GM18868 (cell line): Measurements from ENCODE around the gene SERPINB13.

Experiments used
- ATAC-seq: cut with Tn5 transposase; IDR thresholded peaks from one replicate; pipeline ENCODE4 v1.9.1; 2021; ENCODE audit warnings: mild to moderate bottlenecking, moderate library complexity; ENCODE audit not compliant: unreplicated experiment

SERPINB13 gene, protein sequence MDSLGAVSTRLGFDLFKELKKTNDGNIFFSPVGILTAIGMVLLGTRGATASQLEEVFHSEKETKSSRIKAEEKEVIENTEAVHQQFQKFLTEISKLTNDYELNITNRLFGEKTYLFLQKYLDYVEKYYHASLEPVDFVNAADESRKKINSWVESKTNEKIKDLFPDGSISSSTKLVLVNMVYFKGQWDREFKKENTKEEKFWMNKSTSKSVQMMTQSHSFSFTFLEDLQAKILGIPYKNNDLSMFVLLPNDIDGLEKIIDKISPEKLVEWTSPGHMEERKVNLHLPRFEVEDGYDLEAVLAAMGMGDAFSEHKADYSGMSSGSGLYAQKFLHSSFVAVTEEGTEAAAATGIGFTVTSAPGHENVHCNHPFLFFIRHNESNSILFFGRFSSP

DNA sequence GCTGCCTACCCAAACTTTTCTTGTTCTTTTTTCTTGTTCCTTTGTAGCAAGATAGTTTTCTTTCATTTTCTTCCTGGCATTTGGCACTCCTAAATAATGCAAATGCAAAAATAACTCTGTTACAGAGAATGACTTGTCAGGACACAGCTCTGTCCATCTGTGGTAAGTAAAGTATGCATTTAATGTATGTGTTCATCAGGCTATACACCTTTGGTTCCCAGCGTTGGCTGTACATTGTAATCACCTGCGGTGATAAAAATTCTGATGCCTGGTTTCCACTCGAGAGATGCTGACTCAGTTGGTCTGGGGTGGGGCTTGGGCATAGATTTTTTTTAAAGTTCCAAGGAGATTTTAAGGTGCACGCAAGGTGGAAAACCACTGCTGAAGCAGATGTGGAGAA, at the start of gene SERPINB13:
Gene SERPINB13 (plus strand): TSS at position 378 of the 400 bp plus-strand sequence. CDS start 1,325 bp downstream, outside the sequence.
- ATAC-seq = no peak

- no peak for ATAC-seq
These were observed 47.1 kb upstream of the SERPINB13 start for GRCh38 chr18:63539904-63540510.

GRCh38 chr18:63542069-63542468, 45.1 kb upstream of the SERPINB13 start, which contains the start of gene SERPINB12:
TSS of gene SERPINB12 (plus strand) at chr18:63542369. CDS start at chr18:63556160, 13,791 bp downstream.
- no peak for ATAC-seq

- ATAC-seq = no peak
These were observed 43.1 kb upstream of the SERPINB13 start for GRCh38 chr18:63544017-63544416.

DNA sequence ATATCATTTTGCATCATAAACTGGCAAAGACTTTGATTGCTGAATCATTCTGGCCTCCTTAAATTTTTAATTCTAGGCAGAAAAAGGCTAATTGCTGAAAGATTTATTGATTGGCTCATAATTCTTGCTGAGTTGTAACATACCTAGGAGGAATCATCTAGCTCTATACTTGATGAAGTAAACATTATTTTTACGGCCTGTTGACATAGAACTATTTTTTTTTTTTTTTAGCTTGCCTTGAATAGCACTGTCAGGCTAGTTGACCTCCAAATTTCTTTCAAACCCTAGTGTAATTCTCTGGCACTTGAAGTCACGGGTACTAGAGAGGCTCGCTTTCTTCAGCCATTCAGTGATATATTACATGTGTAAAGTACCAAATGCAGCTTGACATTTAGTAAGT, 42.1 kb upstream of the SERPINB13 start:
- ATAC-seq = no peak

GRCh38 chr18:63550068-63550467, 37.1 kb upstream of the SERPINB13 start:
- no peak for ATAC-seq

DNA sequence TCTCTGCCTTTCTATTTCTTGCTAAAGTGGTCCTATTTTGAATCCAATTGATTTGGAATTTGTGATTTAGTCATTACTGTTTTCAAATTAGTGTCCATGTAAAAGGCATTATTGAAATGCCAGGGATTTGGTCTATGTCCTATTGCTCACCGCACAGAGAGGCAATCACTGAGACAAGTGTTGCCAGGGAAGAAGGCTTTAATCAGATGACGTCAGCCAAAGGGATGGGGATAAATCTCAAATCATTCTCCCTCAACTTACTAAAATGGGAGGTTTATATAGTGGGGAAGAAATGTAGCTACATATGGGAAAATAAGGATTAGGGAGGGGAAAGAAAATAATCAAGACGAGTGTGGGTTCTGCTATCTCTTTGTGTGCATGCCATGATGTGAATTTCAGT, 35.4 kb upstream of the SERPINB13 start:
- no peak for ATAC-seq

GRCh38 chr18:63552581-63552980, 34.6 kb upstream of the SERPINB13 start:
- ATAC-seq = no peak

- ATAC-seq = no peak
These were observed 34.1 kb upstream of the SERPINB13 start for GRCh38 chr18:63553081-63553480.

- ATAC-seq = no peak
These were observed 27.3 kb upstream of the SERPINB13 start for GRCh38 chr18:63559567-63560491.

DNA sequence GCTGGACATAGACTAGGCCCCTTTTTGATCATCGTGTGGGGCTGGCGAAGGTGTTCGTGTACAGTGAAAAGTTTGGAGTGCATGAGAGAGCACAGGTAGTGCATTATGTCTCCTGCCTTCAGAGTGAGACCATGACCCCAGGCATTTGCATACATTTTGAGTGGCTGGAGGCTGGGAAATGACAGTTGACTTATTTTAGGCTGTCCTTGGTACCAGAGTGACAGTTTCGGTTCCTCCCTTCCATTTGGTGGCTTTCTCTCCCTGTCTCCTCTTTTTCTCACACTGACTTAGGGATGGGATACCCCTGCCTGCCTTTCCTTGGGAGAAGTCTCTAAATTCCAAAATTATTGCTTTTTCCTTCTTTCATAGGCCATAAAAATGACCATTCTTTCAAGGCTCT, 24.9 kb upstream of the SERPINB13 start:
- peak; percentile 79 for ATAC-seq

GRCh38 chr18:63564021-63564420, 23.1 kb upstream of the SERPINB13 start:
- no peak for ATAC-seq

DNA sequence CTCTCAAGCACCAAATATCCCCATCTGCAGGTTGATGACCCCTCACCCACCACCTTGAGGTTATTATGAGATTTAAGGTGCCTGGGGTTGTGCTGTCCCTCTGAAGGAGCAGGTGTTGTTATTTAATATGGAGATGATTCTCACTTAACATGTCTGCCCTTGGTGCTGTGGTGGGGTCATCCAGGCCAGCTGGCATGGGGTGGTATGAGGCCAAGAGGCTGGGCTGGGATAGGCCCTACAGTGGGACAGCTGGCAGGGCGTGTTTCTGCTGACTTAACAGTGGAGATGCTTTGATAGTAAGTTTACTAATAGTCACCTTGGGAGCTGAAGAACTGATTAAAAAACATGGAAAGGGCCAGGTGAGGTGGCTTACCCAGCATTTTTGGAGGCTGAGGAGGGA, 22.6 kb upstream of the SERPINB13 start:
- ATAC-seq = no peak

DNA sequence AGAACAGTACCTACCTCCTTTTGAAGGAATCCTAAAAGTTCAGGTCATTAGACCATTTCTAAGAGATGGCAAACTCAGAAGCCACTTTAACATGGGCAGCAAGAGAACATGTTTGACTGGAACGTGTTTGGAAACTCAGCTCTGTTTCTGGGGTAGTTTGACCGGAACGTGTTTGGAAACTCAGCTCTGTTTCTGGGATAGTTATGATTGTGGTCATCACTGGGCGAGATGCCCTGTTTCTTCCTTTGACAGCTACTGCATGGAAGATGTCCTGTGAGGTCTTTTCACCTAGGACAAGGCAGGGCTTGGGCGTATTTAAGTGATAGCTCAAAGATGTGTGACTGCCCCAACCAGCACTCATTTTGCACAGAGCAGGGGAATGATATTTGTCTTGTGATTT, 19.9 kb upstream of the SERPINB13 start:
- no peak for ATAC-seq

DNA sequence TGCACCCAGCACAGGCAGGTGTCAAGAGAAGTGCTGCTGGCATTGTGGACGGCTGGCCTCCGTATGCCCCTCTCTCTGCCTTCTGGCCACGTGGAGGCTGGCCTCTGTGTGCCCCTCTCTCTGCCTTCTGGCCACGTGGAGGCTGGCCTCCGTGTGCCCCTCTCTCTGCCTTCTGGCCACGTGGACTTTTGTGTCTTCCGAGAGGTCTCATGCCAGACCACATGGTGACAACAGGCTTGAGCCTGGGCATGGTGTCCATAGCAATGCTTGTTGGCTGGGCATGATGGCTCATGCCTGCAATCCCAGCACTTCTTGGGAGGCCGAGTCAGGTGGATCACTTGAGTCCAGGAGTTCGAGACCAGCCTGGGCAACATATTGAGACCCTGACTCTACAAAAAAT, 19.3 kb upstream of the SERPINB13 start:
- ATAC-seq = no peak

DNA sequence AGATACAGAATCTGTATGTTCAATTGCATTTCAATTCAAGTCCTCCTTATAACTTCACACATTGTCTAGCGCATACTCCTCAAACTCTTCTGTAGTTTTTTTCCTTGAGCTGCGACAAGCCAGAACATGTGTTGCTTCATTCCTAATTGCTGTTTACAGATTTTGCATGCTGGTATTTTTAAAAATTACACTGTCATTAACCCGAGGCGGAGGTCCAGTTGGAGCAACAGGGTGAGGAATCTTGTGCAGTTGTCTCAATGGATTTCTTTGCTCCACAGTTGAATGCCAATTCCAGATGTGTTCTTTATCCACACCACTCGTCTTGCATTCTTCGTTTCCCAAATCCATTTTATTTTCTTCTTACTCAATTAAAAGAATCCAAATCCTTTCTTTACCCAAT, 16.4 kb upstream of the SERPINB13 start:
- ATAC-seq = no peak

DNA sequence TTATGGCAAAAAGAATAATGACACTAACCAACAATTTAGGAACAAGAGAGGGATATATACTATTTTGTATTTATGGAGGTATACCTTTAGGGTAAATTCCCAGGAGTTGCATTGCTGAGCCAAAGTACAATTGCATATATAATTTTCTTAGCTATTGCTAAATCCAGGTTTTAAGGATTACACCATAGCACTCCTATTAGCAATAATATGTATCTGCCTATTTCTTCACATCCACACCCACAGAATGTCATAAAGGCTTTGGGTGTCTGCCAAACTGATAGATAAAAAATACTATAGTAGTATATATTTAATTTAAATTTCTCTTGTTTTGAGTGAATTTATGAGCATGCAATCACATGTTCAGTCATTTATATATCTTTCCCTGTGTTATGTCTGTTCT, 11.5 kb upstream of the SERPINB13 start:
- no peak for ATAC-seq

DNA sequence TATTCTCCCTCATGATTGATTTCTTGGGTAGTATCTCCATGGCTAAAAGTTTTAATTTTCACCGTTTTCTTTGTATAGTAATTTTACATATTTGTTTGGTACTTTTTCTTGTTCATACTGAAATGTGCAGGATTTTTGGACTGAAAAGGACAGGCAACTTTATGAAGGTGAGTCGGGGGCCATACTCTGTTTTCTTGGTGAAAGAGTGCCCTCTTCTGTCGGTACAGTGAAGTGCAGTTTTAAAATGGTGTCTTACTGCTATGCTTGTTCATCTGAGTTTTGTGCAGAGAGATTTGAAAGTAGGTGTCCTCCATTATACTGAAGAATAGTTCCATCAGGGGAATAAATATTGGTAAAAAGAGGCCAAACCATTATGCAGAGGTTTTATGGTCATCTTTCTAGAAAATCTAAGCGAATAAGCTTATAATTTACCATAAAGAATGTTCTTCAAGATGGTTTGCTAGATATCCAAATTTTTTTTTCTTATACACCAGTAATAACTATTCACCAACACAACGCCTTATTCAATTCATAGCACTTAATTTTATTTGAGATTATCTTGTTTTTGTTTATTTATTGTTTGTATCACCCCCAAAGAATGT, 8.7 kb upstream of the SERPINB13 start:
- ATAC-seq = peak; percentile 83

GRCh38 chr18:63579616-63580015, 7.5 kb upstream of the SERPINB13 start:
- ATAC-seq = no peak

DNA sequence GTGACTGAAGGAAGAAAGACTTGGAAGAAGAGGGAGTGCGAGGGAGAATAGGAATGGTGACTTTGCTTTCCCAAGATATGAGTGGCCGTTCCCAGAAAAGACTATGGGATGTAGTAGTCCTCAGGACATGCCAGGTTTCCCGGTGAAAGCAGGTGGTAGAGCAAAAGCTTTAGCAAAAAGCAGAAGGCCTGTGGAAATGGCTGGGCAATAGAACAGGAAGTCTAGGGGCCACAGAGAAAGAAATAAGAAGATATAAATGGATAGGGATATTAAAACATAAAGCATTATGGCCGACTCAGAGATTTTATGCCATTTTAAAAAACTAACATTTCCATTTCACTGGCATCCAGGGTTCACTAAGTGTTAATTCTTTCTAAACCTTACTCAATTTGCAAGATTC, 1.2 kb upstream of the SERPINB13 start:
- no peak for ATAC-seq

DNA sequence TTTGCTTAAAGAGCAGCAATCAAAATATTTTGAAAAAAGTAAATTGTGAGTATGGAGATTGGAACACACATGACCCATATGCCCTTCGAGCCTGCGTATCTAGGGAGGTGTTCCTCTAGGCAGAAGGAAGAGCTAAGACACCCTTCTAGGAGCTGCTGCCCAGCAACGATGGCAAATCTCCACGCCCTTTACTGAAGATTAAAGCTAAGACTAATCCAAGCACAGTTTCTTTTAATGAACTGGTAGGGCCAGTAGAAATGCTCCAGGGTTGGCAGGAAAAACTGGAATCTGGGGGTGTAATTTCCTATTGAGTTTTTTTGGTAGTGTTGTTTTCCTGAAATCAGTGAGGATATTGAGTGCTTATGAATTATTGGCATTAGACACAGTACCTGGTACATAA, 712 bp upstream of the SERPINB13 start:
- no peak for ATAC-seq
